Natural killer cell (primary cell): ENCODE results near the gene WFIKKN2. TPM values are rescaled to one million over a fixed set of nuclear protein-coding genes. Genes with fewer than 3 reads are reported as not detected.
"Not testable (repeated sequence)": the region's sequence is repeated elsewhere in the genome, so short reads cannot be mapped to it uniquely, and the experiment has no call there.

Source experiments
- ATAC-seq, 3 donors: fragments of 150-1000 bp in 2 of 3; fragments of 200-7000 bp in 1 of 3; cut with Tn5 transposase; 1 replicate in 1 of 3; 2 replicates in 2 of 3; pipeline ENCODE4 v1.10.0; 2021; ENCODE audit warnings: mild to moderate bottlenecking in 2 of 3, moderate library complexity in 2 of 3
- DNase-seq, 2 donors: peaks; one replicate each; pipeline versions ENCODE4 v3.0.0 to v3.0.0-alpha.2; 2013 to 2021; ENCODE audit warnings: mixed read lengths in 1 of 2
- H3K27ac ChIP-seq: one replicate; pipeline ENCODE4 v1.5.1; 2013; ENCODE audit warnings: mild to moderate bottlenecking, low read length
- H3K27me3 ChIP-seq: one replicate; pipeline ENCODE4 v1.6.1; 2013; ENCODE audit warnings: low read length; ENCODE audit not compliant: control insufficient read depth, insufficient read depth
- H3K36me3 ChIP-seq: one replicate; pipeline ENCODE4 v1.6.1; 2013; ENCODE audit warnings: low read length; ENCODE audit not compliant: control insufficient read depth, insufficient read depth
- H3K4me1 ChIP-seq: one replicate; pipeline ENCODE4 v1.6.1; 2013; ENCODE audit warnings: low read length; ENCODE audit not compliant: control insufficient read depth, insufficient read depth
- H3K4me3 ChIP-seq: one replicate; pipeline ENCODE4 v1.5.1; 2013; ENCODE audit warnings: low read length
- H3K9me3 ChIP-seq: one replicate; pipeline ENCODE4 v1.6.1; 2013; ENCODE audit warnings: low read length; ENCODE audit not compliant: control insufficient read depth, insufficient read depth
- H3K27ac Mint-ChIP-seq, 2 donors: one replicate each; pipeline ENCODE4 v1.8.0; 2022; ENCODE audit warnings: mild to moderate bottlenecking in 2 of 2, mixed read lengths in 2 of 2, moderate library complexity in 1 of 2
- H3K27me3 Mint-ChIP-seq, 2 donors: one replicate each; pipeline ENCODE4 v1.8.0; 2022; ENCODE audit warnings: low read depth in 2 of 2, mixed read lengths in 2 of 2
- H3K36me3 Mint-ChIP-seq: one replicate; pipeline ENCODE4 v1.8.0; 2022; ENCODE audit warnings: mixed read lengths
- H3K4me1 Mint-ChIP-seq, 2 donors: one replicate each; pipeline ENCODE4 v1.8.0; 2022; ENCODE audit warnings: mixed read lengths in 2 of 2
- H3K4me3 Mint-ChIP-seq: one replicate; pipeline ENCODE4 v1.8.0; 2022; ENCODE audit warnings: mild to moderate bottlenecking, moderate library complexity, mixed read lengths
- H3K9me3 Mint-ChIP-seq, 2 donors: one replicate each; pipeline ENCODE4 v1.8.0; 2022; ENCODE audit warnings: mixed read lengths in 2 of 2
- WGBS: methylation state at CpG from one replicate; pipeline ENCODE4 v1.1.7; 2013; ENCODE audit warnings: missing lambda C conversion rate; ENCODE audit not compliant: insufficient coverage; 5-methylcytosine and 5-hydroxymethylcytosine counted together
- intact Hi-C: fragments of 100-400 bp; cut with micrococcal nuclease; formaldehyde crosslinking; loops from one replicate; pipeline ENCODE4 v1.14.2; 2022
- total RNA-seq, 4 donors: library from RNA; stranded (reverse); fragments of 120-200 nt in 1 of 4; gene quantifications; one replicate each; pipeline versions ENCODE4 v1.2.3 to v1.2.4, GENCODE V29; 2013 to 2022
- TF ChIP-seq, protein P1 (sequence below): fragments of 200-600 bp; IDR thresholded peaks from one replicate; pipeline ENCODE4 v1.8.0; 2022; ENCODE audit warnings: antibody characterized with exemption

WFIKKN2 gene
- total RNA-seq, 3 donors from 2014 or later (not counting 1 experiment from before 2014, with no cell fraction given): not detected

DNA sequence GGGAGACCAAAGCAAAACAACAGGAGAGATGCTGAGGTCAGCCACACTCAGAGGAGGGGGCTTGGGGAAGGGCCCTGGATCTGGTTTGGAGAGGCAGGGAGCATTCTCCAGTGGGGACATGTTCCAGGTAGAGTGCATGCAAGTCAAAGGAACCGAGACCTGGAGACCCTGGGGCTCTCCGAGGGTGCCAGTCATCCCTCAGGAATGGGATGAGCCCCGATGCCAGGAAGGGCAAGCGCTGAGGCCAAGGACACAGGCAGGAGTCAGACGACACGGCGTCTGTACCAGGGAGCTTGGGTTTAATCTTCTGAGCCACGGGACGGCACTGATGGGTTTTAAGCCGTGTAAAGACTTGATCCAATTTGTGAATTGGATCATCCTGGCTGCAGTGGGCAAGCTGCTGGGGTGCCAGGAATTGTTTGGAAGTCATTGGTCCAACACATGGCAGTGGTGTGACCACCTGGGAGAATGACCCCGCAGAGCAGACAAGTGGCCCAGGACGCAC, 35.1 kb upstream of the WFIKKN2 start:
- TF ChIP-seq, protein P1, sequence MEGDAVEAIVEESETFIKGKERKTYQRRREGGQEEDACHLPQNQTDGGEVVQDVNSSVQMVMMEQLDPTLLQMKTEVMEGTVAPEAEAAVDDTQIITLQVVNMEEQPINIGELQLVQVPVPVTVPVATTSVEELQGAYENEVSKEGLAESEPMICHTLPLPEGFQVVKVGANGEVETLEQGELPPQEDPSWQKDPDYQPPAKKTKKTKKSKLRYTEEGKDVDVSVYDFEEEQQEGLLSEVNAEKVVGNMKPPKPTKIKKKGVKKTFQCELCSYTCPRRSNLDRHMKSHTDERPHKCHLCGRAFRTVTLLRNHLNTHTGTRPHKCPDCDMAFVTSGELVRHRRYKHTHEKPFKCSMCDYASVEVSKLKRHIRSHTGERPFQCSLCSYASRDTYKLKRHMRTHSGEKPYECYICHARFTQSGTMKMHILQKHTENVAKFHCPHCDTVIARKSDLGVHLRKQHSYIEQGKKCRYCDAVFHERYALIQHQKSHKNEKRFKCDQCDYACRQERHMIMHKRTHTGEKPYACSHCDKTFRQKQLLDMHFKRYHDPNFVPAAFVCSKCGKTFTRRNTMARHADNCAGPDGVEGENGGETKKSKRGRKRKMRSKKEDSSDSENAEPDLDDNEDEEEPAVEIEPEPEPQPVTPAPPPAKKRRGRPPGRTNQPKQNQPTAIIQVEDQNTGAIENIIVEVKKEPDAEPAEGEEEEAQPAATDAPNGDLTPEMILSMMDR: no peak
- H3K27me3 ChIP-seq: no peaks in the 10 kb centered on the region
- H3K27me3 Mint-ChIP-seq: no peaks in the 10 kb centered on the region
- H3K9me3 Mint-ChIP-seq: no peaks in the 10 kb centered on the region
- H3K4me1 ChIP-seq: no peaks in the 10 kb centered on the region
- 93% methylated on average over 12 of the region's 12 CpGs for WGBS
- no peaks in the 10 kb centered on the region for H3K36me3 ChIP-seq
- H3K4me1 Mint-ChIP-seq: no peaks in the 10 kb centered on the region
- no peaks in the 10 kb centered on the region for H3K36me3 Mint-ChIP-seq
- no peak overlapping the region for H3K27ac Mint-ChIP-seq
- H3K9me3 ChIP-seq: no peaks in the 10 kb centered on the region
- intact Hi-C loops: no loop called here
- H3K4me3 ChIP-seq: no peak overlapping the region
- H3K27ac ChIP-seq: no peak overlapping the region
- no peak for ATAC-seq
- no peak for DNase-seq
- H3K4me3 Mint-ChIP-seq: no peak overlapping the region

GRCh38 chr17:50802609-50803571, 32.5 kb upstream of the WFIKKN2 start:
- H3K4me3 ChIP-seq: no peak overlapping the region
- no peaks in the 10 kb centered on the region for H3K36me3 Mint-ChIP-seq
- no peaks in the 10 kb centered on the region for H3K27me3 ChIP-seq
- H3K36me3 ChIP-seq: no peaks in the 10 kb centered on the region
- H3K27ac Mint-ChIP-seq: no peak overlapping the region
- no peaks in the 10 kb centered on the region for H3K4me1 Mint-ChIP-seq
- DNase-seq (no peak), ATAC-seq (no peak)
- intact Hi-C loops: no loop called here
- no peak overlapping the region for H3K4me3 Mint-ChIP-seq
- 95% methylated on average over 12 of the region's 12 CpGs for WGBS
- TF ChIP-seq, protein P1: no peak
- H3K27me3 Mint-ChIP-seq: no peaks in the 10 kb centered on the region
- H3K4me1 ChIP-seq: no peaks in the 10 kb centered on the region
- H3K9me3 Mint-ChIP-seq: no peaks in the 10 kb centered on the region
- no peak overlapping the region for H3K27ac ChIP-seq
- no peaks in the 10 kb centered on the region for H3K9me3 ChIP-seq

DNA sequence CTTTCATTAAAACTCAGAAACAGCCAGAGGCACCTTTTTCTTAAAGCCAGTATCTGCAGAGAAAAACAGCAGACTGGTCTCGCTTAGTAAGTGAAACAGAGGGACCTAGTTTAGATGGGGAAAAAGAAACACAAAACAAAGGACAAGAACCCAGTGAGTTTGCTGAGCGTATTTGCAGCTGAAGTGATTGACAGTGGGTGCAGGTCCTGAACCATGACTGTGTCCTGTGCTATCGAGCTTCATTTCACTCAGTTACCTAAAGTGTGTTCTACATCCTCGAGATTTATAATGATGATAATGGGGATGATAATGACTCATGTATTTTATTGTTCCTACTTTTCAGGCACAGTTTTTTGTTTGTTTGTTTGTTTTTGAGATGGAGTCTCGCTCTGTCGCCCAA, 31.7 kb upstream of the WFIKKN2 start:
- Mint-ChIP-seq H3K4me3 (no peak overlapping the region), H3K4me1 (no peaks in the 10 kb centered on the region), H3K27me3 (no peaks in the 10 kb centered on the region), H3K9me3 (no peaks in the 10 kb centered on the region), H3K36me3 (no peaks in the 10 kb centered on the region), H3K27ac (no peak overlapping the region)
- DNase-seq (no peak), ATAC-seq (no peak)
- H3K27me3 ChIP-seq: no peaks in the 10 kb centered on the region
- no peaks in the 10 kb centered on the region for H3K4me1 ChIP-seq
- 80% methylated on average over 6 of the region's 6 CpGs for WGBS
- TF ChIP-seq, protein P1: no peak
- H3K36me3 ChIP-seq: no peaks in the 10 kb centered on the region
- H3K27ac ChIP-seq: no peak overlapping the region
- intact Hi-C loops: no loop called here
- no peak overlapping the region for H3K4me3 ChIP-seq
- no peaks in the 10 kb centered on the region for H3K9me3 ChIP-seq

GRCh38 chr17:50804749-50805475, 30.5 kb upstream of the WFIKKN2 start:
- 97% methylated on average over 13 of the region's 13 CpGs for WGBS
- H3K36me3 ChIP-seq, H3K9me3 ChIP-seq, H3K4me1 Mint-ChIP-seq, H3K36me3 Mint-ChIP-seq, intact Hi-C loops, H3K4me3 Mint-ChIP-seq, H3K4me1 ChIP-seq, ATAC-seq, H3K27me3 ChIP-seq, H3K27ac ChIP-seq, H3K27me3 Mint-ChIP-seq, H3K9me3 Mint-ChIP-seq, DNase-seq, H3K4me3 ChIP-seq, H3K27ac Mint-ChIP-seq: not testable (repeated sequence)
